Measurements from ENCODE around the gene ROR1.

ROR1 gene

GRCh38 chr1:63891060-63891690, 117.4 kb downstream of the ROR1 start:
- no peak overlapping the region for H3K9ac ChIP-seq (ENCODE audit: low read depth, low read length)
- peaks cover 15% of the 10 kb centered on the region for H3K4me1 ChIP-seq (ENCODE audit: insufficient read depth, low read length)
- H3K9me3 ChIP-seq (ENCODE audit: control insufficient read depth, insufficient read depth, low read length) = 0 out of 2 replicates have a peak, but pooled peaks cover 4% of the 10 kb centered on the region
- H3K36me3 ChIP-seq (ENCODE audit: insufficient read depth, low read length) = no peaks in the 10 kb centered on the region

- Histone ChIP-seq H3K4me1 (ENCODE audit: insufficient read depth, low read length) (peaks cover 15% of the 10 kb centered on the region), H3K36me3 (ENCODE audit: insufficient read depth, low read length) (no peaks in the 10 kb centered on the region), H3K9ac (ENCODE audit: low read depth, low read length) (no peak overlapping the region), H3K9me3 (ENCODE audit: control insufficient read depth, insufficient read depth, low read length) (0 out of 2 replicates have a peak, but pooled peaks cover 4% of the 10 kb centered on the region)
Observed at GRCh38 chr1:63892632-63893395, 119.0 kb downstream of the ROR1 start.

GRCh38 chr1:63893976-63894375, 120.2 kb downstream of the ROR1 start:
- no peak overlapping the region for H3K9ac ChIP-seq (ENCODE audit: low read depth, low read length)
- H3K4me1 ChIP-seq (ENCODE audit: insufficient read depth, low read length) = peaks cover 18% of the 10 kb centered on the region
- 0 out of 2 replicates have a peak, but pooled peaks cover 4% of the 10 kb centered on the region for H3K9me3 ChIP-seq (ENCODE audit: control insufficient read depth, insufficient read depth, low read length)
- no peaks in the 10 kb centered on the region for H3K36me3 ChIP-seq (ENCODE audit: insufficient read depth, low read length)

- Histone ChIP-seq H3K9ac (ENCODE audit: low read depth, low read length) (no peak overlapping the region), H3K9me3 (ENCODE audit: control insufficient read depth, insufficient read depth, low read length) (0 out of 2 replicates have a peak, but pooled peaks cover 4% of the 10 kb centered on the region), H3K4me1 (ENCODE audit: insufficient read depth, low read length) (peaks cover 18% of the 10 kb centered on the region), H3K36me3 (ENCODE audit: insufficient read depth, low read length) (no peaks in the 10 kb centered on the region)
Observed at GRCh38 chr1:63894627-63895265, 120.9 kb downstream of the ROR1 start.

GRCh38 chr1:63896755-63897154, 122.9 kb downstream of the ROR1 start:
- Histone ChIP-seq H3K9me3 (ENCODE audit: control insufficient read depth, insufficient read depth, low read length) (no peaks in the 10 kb centered on the region), H3K4me1 (ENCODE audit: insufficient read depth, low read length) (peaks cover 12% of the 10 kb centered on the region), H3K9ac (ENCODE audit: low read depth, low read length) (no peak overlapping the region), H3K36me3 (ENCODE audit: insufficient read depth, low read length) (no peaks in the 10 kb centered on the region)

GRCh38 chr1:63898428-63899196, 124.8 kb downstream of the ROR1 start:
- Histone ChIP-seq H3K9ac (ENCODE audit: low read depth, low read length) (no peak overlapping the region), H3K9me3 (ENCODE audit: control insufficient read depth, insufficient read depth, low read length) (no peaks in the 10 kb centered on the region), H3K4me1 (ENCODE audit: insufficient read depth, low read length) (peaks cover 8% of the 10 kb centered on the region), H3K36me3 (ENCODE audit: insufficient read depth, low read length) (no peaks in the 10 kb centered on the region)

- no peak overlapping the region for H3K9ac ChIP-seq (ENCODE audit: low read depth, low read length)
- H3K36me3 ChIP-seq (ENCODE audit: insufficient read depth, low read length) = no peaks in the 10 kb centered on the region
- peaks cover 16% of the 10 kb centered on the region for H3K4me1 ChIP-seq (ENCODE audit: insufficient read depth, low read length)
- H3K9me3 ChIP-seq (ENCODE audit: control insufficient read depth, insufficient read depth, low read length) = no peaks in the 10 kb centered on the region
Observed at GRCh38 chr1:63901094-63901493, 127.3 kb downstream of the ROR1 start.

- no peaks in the 10 kb centered on the region for H3K9me3 ChIP-seq (ENCODE audit: control insufficient read depth, insufficient read depth, low read length)
- peaks cover 35% of the 10 kb centered on the region for H3K4me1 ChIP-seq (ENCODE audit: insufficient read depth, low read length)
- H3K9ac ChIP-seq (ENCODE audit: low read depth, low read length) = no peak overlapping the region
- H3K36me3 ChIP-seq (ENCODE audit: insufficient read depth, low read length) = no peaks in the 10 kb centered on the region
Observed at GRCh38 chr1:63902844-63903589, 129.2 kb downstream of the ROR1 start.

GRCh38 chr1:63903947-63904610, 130.3 kb downstream of the ROR1 start:
- no peaks in the 10 kb centered on the region for H3K9me3 ChIP-seq (ENCODE audit: control insufficient read depth, insufficient read depth, low read length)
- H3K9ac ChIP-seq (ENCODE audit: low read depth, low read length) = no peak overlapping the region
- H3K4me1 ChIP-seq (ENCODE audit: insufficient read depth, low read length) = peaks cover 43% of the 10 kb centered on the region
- no peaks in the 10 kb centered on the region for H3K36me3 ChIP-seq (ENCODE audit: insufficient read depth, low read length)

- peaks cover 48% of the 10 kb centered on the region for H3K4me1 ChIP-seq (ENCODE audit: insufficient read depth, low read length)
- no peaks in the 10 kb centered on the region for H3K9me3 ChIP-seq (ENCODE audit: control insufficient read depth, insufficient read depth, low read length)
- H3K9ac ChIP-seq (ENCODE audit: low read depth, low read length) = no peak overlapping the region
- no peaks in the 10 kb centered on the region for H3K36me3 ChIP-seq (ENCODE audit: insufficient read depth, low read length)
Observed at GRCh38 chr1:63904826-63905225, 131.0 kb downstream of the ROR1 start.

GRCh38 chr1:63906047-63906704, 132.4 kb downstream of the ROR1 start:
- H3K36me3 ChIP-seq (ENCODE audit: insufficient read depth, low read length) = no peaks in the 10 kb centered on the region

GRCh38 chr1:63907051-63907450, 133.2 kb downstream of the ROR1 start:
- Histone ChIP-seq H3K9ac (ENCODE audit: low read depth, low read length) (no peak overlapping the region), H3K9me3 (ENCODE audit: control insufficient read depth, insufficient read depth, low read length) (no peaks in the 10 kb centered on the region), H3K4me1 (ENCODE audit: insufficient read depth, low read length) (peaks cover 47% of the 10 kb centered on the region)

More at GRCh38 chr1:63906047-63906704, 132.4 kb downstream of the ROR1 start:
- Histone ChIP-seq H3K9ac (ENCODE audit: low read depth, low read length) (no peak overlapping the region), H3K9me3 (ENCODE audit: control insufficient read depth, insufficient read depth, low read length) (no peaks in the 10 kb centered on the region), H3K4me1 (ENCODE audit: insufficient read depth, low read length) (peaks cover 44% of the 10 kb centered on the region)

GRCh38 chr1:63908016-63908415, 134.2 kb downstream of the ROR1 start:
- Histone ChIP-seq H3K9me3 (ENCODE audit: control insufficient read depth, insufficient read depth, low read length) (no peaks in the 10 kb centered on the region), H3K4me1 (ENCODE audit: insufficient read depth, low read length) (peaks cover 54% of the 10 kb centered on the region), H3K36me3 (ENCODE audit: insufficient read depth, low read length) (no peaks in the 10 kb centered on the region), H3K9ac (ENCODE audit: low read depth, low read length) (no peak overlapping the region)

More at GRCh38 chr1:63907051-63907450, 133.2 kb downstream of the ROR1 start:
- H3K36me3 ChIP-seq (ENCODE audit: insufficient read depth, low read length) = no peaks in the 10 kb centered on the region

Data from ES-I3 (cell line).